Frontal cortex (tissue), 4 donors: Measurements from ENCODE around the gene STRIP1. TPM values are rescaled to one million over a fixed set of nuclear protein-coding genes. Genes with fewer than 3 reads are reported as not detected.

Experiments used
- DNase-seq, 2 donors: peaks; one replicate each; pipeline ENCODE4 v3.0.0; 2012; ENCODE audit warnings: low spot score in 2 of 2
- FAIRE-seq: peaks from 2 replicates; lab custom pipeline; 2012; peaks lifted over from hg19 to GRCh38; lab: Jason Lieb, UNC
- total RNA-seq: library from RNA; depleted of rRNA; stranded (reverse); fragments of >200 nt; gene quantifications from one replicate; pipeline ENCODE4 v1.2.3, GENCODE V29; 2014
- donor health status: control.
- donor health status: control.
- donor health status: control.

STRIP1 gene
- total RNA-seq, 1 donor from 2014 or later = 98.2 TPM

- no peak for FAIRE-seq
- DNase-seq = peak in 1 of 2 donors; percentile 74
Observed at GRCh38 chr1:110087812-110088738, 53.7 kb downstream of the STRIP1 start.

GRCh38 chr1:110088739-110089316 lies 54.4 kb downstream of the STRIP1 start:
- no peak for DNase-seq

GRCh38 chr1:110089561-110090275 lies 55.3 kb downstream of the STRIP1 start:
- FAIRE-seq (no peak), DNase-seq (no peak)

More at GRCh38 chr1:110088739-110089316, 54.4 kb downstream of the STRIP1 start:
- no peak for FAIRE-seq

GRCh38 chr1:110091381-110091780 lies 57.0 kb downstream of the STRIP1 start:
- DNase-seq = no peak
- no peak for FAIRE-seq

GRCh38 chr1:110091791-110092190 lies 57.4 kb downstream of the STRIP1 start:
- DNase-seq = no peak
- no peak for FAIRE-seq

GRCh38 chr1:110092991-110093390 lies 58.6 kb downstream of the STRIP1 start:
- DNase-seq (no peak), FAIRE-seq (no peak)

- FAIRE-seq = no peak
Observed at GRCh38 chr1:110094931-110095654, 60.7 kb downstream of the STRIP1 start.

GRCh38 chr1:110097507-110098221 lies 63.2 kb downstream of the STRIP1 start:
- no peak for FAIRE-seq

More at GRCh38 chr1:110094931-110095654, 60.7 kb downstream of the STRIP1 start:
- DNase-seq = no peak

GRCh38 chr1:110098222-110099026 lies 64.0 kb downstream of the STRIP1 start:
- no peak for FAIRE-seq
- DNase-seq = no peak

More at GRCh38 chr1:110097507-110098221, 63.2 kb downstream of the STRIP1 start:
- DNase-seq = no peak

GRCh38 chr1:110100335-110100734 lies 65.9 kb downstream of the STRIP1 start:
- no peak for FAIRE-seq

GRCh38 chr1:110102081-110102480 lies 67.7 kb downstream of the STRIP1 start:
- no peak for DNase-seq
- FAIRE-seq = no peak

More at GRCh38 chr1:110100335-110100734, 65.9 kb downstream of the STRIP1 start:
- no peak for DNase-seq

Other genes starting within 250 kb of the STRIP1 start
- 1.6 TPM for gene CSF1, start 123.8 kb upstream of the STRIP1 start, total RNA-seq
- gene AHCYL1, start 49.9 kb upstream of the STRIP1 start, total RNA-seq = 21.2 TPM
- gene ALX3, start 36.0 kb downstream of the STRIP1 start, total RNA-seq = 0.41 TPM
- 0.41 TPM for gene UBL4B, start 77.8 kb downstream of the STRIP1 start, total RNA-seq
- gene SLC6A17, start 115.9 kb downstream of the STRIP1 start, total RNA-seq = 16.7 TPM
- 2.4 TPM for gene KCNC4, start 175.7 kb downstream of the STRIP1 start, total RNA-seq